HepG2 (cell line): ENCODE data around the gene IRAK3. TPM values are rescaled to one million over a fixed set of nuclear protein-coding genes. Genes with fewer than 3 reads are reported as not detected.

Experiments used
- ATAC-seq: fragments of 200-7000 bp; cut with Tn5 transposase; 3 replicates; pipeline ENCODE4 v1.9.1; 2020; ENCODE audit warnings: mild to moderate bottlenecking, moderate library complexity
- BruUV-seq: library from RNA; stranded (reverse); fragments of 400-500 nt; replicated peaks from 2 replicates; lab custom pipeline; 2021; lab: Mats Ljungman, UMichigan
- CTCF ChIA-PET: fragments of 300-600 bp; formaldehyde crosslinking; extraction: SDS; loops from one replicate; lab custom pipeline; 2021; ENCODE audit warnings: low total read pairs, inconsistent platforms, low intra/inter-chr PET ratio; lab: Yijun Ruan, JAX
- POLR2A ChIA-PET: fragments of 350-600 bp; sonication (Branson Sonifier 250); formaldehyde crosslinking; loops from one replicate; lab custom pipeline; 2020; ENCODE audit warnings: antibody characterized with exemption, inconsistent platforms; lab: Yijun Ruan, JAX
- DNase-seq: peaks from one replicate; pipeline ENCODE4 v3.0.0-alpha.2; 2015; ENCODE audit warnings: low spot score
- FAIRE-seq: peaks from 3 replicates; lab custom pipeline; 2011; peaks lifted over from hg19 to GRCh38; lab: Jason Lieb, UNC
- H2AFZ ChIP-seq: one replicate; pipeline ENCODE4 v1.6.1; 2011; ENCODE audit warnings: low read length, inconsistent platforms
- H3K27ac ChIP-seq: fragments of 300-600 bp; 3 replicates; pipeline ENCODE4 v1.8.0; 2011; ENCODE audit warnings: mixed run types, mild to moderate bottlenecking, mixed read lengths, low read length, inconsistent platforms; ENCODE audit not compliant: insufficient read depth; ENCODE audit errors: extremely low read length
- H3K27me3 ChIP-seq, 2 experiments: fragments of 200-600 bp in 1 of 2; 2 replicates in 1 of 2; 3 replicates in 1 of 2; pipeline versions ENCODE4 v1.6.0 to v1.8.0; 2011; ENCODE audit warnings: low read length in 2 of 2, mild to moderate bottlenecking in 2 of 2, moderate library complexity in 2 of 2, inconsistent platforms in 1 of 2; ENCODE audit not compliant: insufficient read depth in 2 of 2, control insufficient read depth in 1 of 2
- H3K36me3 ChIP-seq, 2 experiments: fragments of 200-600 bp in 1 of 2; replicated peaks in 1 of 2; 2 replicates in 1 of 2; 3 replicates in 1 of 2; pipeline versions ENCODE4 v1.5.1 to v1.8.0; 2011; ENCODE audit warnings: low read length in 2 of 2, inconsistent platforms in 1 of 2; ENCODE audit not compliant: insufficient read depth in 2 of 2, control insufficient read depth in 1 of 2
- H3K4me1 ChIP-seq: 2 replicates; pipeline ENCODE4 v1.5.1; 2012; ENCODE audit warnings: low read length, inconsistent platforms; ENCODE audit not compliant: insufficient read depth
- H3K4me2 ChIP-seq: 2 replicates; pipeline ENCODE4 v1.6.0; 2011; ENCODE audit warnings: low read depth, low read length, inconsistent platforms
- H3K4me3 ChIP-seq, 3 experiments: fragments of 200-600 bp in 1 of 3; sonication (generic), shearing (Covaris generic) in 1 of 3; replicated peaks in 1 of 3; 2 replicates each; pipeline ENCODE4 v1.5.1; 2011 to 2016; ENCODE audit warnings: low read length in 3 of 3, inconsistent platforms in 2 of 3, low read depth in 2 of 3, mild to moderate bottlenecking in 2 of 3, control low read depth in 1 of 3, mixed read lengths in 1 of 3; ENCODE audit not compliant: insufficient read depth in 1 of 3
- H3K79me2 ChIP-seq: one replicate; pipeline ENCODE4 v1.6.1; 2011; ENCODE audit warnings: low read length, inconsistent platforms; ENCODE audit not compliant: insufficient read depth
- H3K9ac ChIP-seq: 2 replicates; pipeline ENCODE4 v1.6.0; 2011; ENCODE audit warnings: mild to moderate bottlenecking, low read depth, low read length, inconsistent platforms; ENCODE audit not compliant: insufficient read depth
- H3K9me3 ChIP-seq: 2 replicates; pipeline ENCODE4 v1.5.1; 2012; ENCODE audit warnings: mild to moderate bottlenecking, low read length
- H4K20me1 ChIP-seq: 2 replicates; pipeline ENCODE4 v1.6.0; 2011; ENCODE audit warnings: inconsistent platforms, mild to moderate bottlenecking, low read length, moderate library complexity; ENCODE audit not compliant: insufficient read depth
- ARID5B ChIP-seq: IDR thresholded peaks from 2 replicates; pipeline ENCODE4 v1.4.0; 2020; ENCODE audit warnings: mild to moderate bottlenecking, missing genetic modification reagents
- DNMT1 ChIP-seq: sonication (generic); formaldehyde crosslinking; IDR thresholded peaks from 2 replicates; pipeline ENCODE4 v1.5.1; 2020; ENCODE audit warnings: mild to moderate bottlenecking, missing genetic modification reagents
- EED ChIP-seq: sonication (generic); formaldehyde crosslinking; IDR thresholded peaks from 2 replicates; pipeline ENCODE4 v1.5.0; 2020; ENCODE audit warnings: mild to moderate bottlenecking, missing genetic modification reagents
- ELF3 ChIP-seq: IDR thresholded peaks from 2 replicates; pipeline ENCODE4 v1.6.1; 2016; ENCODE audit warnings: missing genetic modification reagents, missing compliant biosample characterization
- GTF2F1 ChIP-seq: fragments of 150-350 bp; IDR thresholded peaks from 2 replicates; pipeline ENCODE4 v1.6.1; 2014; ENCODE audit warnings: low read length
- MAFF ChIP-seq: IDR thresholded peaks from 2 replicates; pipeline ENCODE4 v1.6.1; 2011; ENCODE audit warnings: low read depth, low read length, improper control_type of control experiment
- MED8 ChIP-seq: sonication (generic); formaldehyde crosslinking; IDR thresholded peaks from 2 replicates; pipeline ENCODE4 v1.8.1; 2023; ENCODE audit warnings: mild to moderate bottlenecking, missing genetic modification reagents; ENCODE audit not compliant: insufficient replicate concordance
- MLXIP ChIP-seq: sonication (generic); formaldehyde crosslinking; IDR thresholded peaks from 2 replicates; pipeline ENCODE4 v1.9.0; 2021; ENCODE audit warnings: missing genetic modification reagents, borderline replicate concordance
- NFIC ChIP-seq: IDR thresholded peaks from 2 replicates; pipeline ENCODE4 v1.6.1; 2012; ENCODE audit warnings: mild to moderate bottlenecking, low read length, inconsistent platforms
- RFX5 ChIP-seq: IDR thresholded peaks from 2 replicates; pipeline ENCODE4 v1.6.1; 2011; ENCODE audit warnings: low read depth, low read length, improper control_type of control experiment
- XRCC5 ChIP-seq: fragments of 200-400 bp; formaldehyde crosslinking; optimal IDR thresholded peaks from 2 replicates; pipeline ENCODE3; 2017; ENCODE audit warnings: mild to moderate bottlenecking, low read length
- ZBTB37 ChIP-seq: sonication (generic); formaldehyde crosslinking; IDR thresholded peaks from 2 replicates; pipeline ENCODE4 v1.4.0; 2020; ENCODE audit warnings: mild to moderate bottlenecking, missing genetic modification reagents
- ZNF275 ChIP-seq: sonication (generic); formaldehyde crosslinking; IDR thresholded peaks from 2 replicates; pipeline ENCODE4 v1.8.0; 2022; ENCODE audit warnings: missing genetic modification reagents, mild to moderate bottlenecking, inconsistent platforms, borderline replicate concordance
- ZSCAN21 ChIP-seq: sonication (generic); formaldehyde crosslinking; IDR thresholded peaks from 2 replicates; pipeline ENCODE4 v1.8.0; 2022; ENCODE audit warnings: mild to moderate bottlenecking, missing genetic modification reagents, moderate library complexity, borderline replicate concordance
- WGBS: methylation state at CpG from one replicate; pipeline ENCODE4 v1.1.6; 2017; ENCODE audit warnings: low lambda C conversion rate; 5-methylcytosine and 5-hydroxymethylcytosine counted together
- in situ Hi-C: cut with HindIII; loops from 2 replicates; pipeline ENCODE4 v1.10.0; 2017; ENCODE audit warnings: low pct_unique_long_range_greater_than_20kb; ENCODE audit not compliant: extremely low pct_ligation_motif_present
- intact Hi-C: fragments of 100-400 bp; cut with micrococcal nuclease; formaldehyde crosslinking; loops from one replicate; pipeline ENCODE4 v1.10.0; 2022; ENCODE audit not compliant: unreplicated experiment
- polyA plus RNA-seq, 8 experiments: library from polyadenylated mRNA; depleted of rRNA in 3 of 8; stranded (reverse) in 7 of 8; unstranded in 1 of 8; fragments of >200 nt; fragmentation: Illumina TruSeq in 4 of 8; extraction: Trizol in 4 of 8; gene quantifications; 2 replicates each; pipeline versions ENCODE4 v1.2.1 to v1.2.3, GENCODE V29; 2011 to 2016; ENCODE audit warnings: low read depth in 4 of 8, missing spikeins in 1 of 8, mixed read lengths in 1 of 8; ENCODE audit not compliant: insufficient read depth in 1 of 8
- total RNA-seq, 5 experiments: library from RNA; depleted of rRNA; stranded (reverse); fragments of >200 nt; fragmentation: Illumina TruSeq; extraction: Trizol; gene quantifications; 2 replicates each; pipeline ENCODE4 v1.2.3, GENCODE V29; 2016; ENCODE audit warnings: low read depth in 1 of 5

Gene IRAK3
- total and polyA plus RNA-seq, 2 of the 13 experiments (the other 11 are each of a cell fraction or from before 2014, with no cell fraction given) = 0.01 TPM; not detected in 1

DNA sequence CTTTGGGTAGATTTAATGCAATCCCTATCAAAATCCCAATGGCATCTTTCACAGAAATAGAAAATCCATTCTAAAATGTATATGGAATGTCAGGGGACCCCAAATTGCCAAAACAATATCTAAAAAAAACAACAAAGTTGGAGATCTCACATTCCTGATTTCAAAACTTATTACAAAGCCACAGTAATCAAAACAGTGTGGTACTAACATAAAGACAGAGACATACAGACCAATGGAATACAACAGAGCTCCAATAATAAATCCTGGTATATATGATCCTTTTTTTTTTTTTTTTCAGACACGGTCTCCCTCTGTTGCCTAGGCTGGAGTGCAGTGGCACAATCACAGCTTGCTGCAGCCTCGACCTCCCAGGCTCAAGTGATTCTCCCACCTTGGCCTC, 23.9 kb upstream of the IRAK3 start:
- ATAC-seq (no peak), DNase-seq (no peak), FAIRE-seq (no peak)
- 98% methylated on average over 2 of the region's 2 CpGs for WGBS
- CTCF ChIA-PET = no interaction called here
- TF ChIP-seq GTF2F1 (no peak), ZBTB37 (CRISPR knock-in tag) (no peak), XRCC5 (no peak), ZSCAN21 (CRISPR knock-in tag) (no peak), MAFF (no peak), ELF3 (CRISPR knock-in tag) (no peak), MLXIP (CRISPR knock-in tag) (no peak), NFIC (no peak), EED (CRISPR knock-in tag) (no peak), RFX5 (no peak), ARID5B (no peak), MED8 (CRISPR knock-in tag) (no peak), ZNF275 (no peak), DNMT1 (CRISPR knock-in tag) (no peak)
- no TSS peak for BruUV-seq
- peaks cover 41% of the 10 kb centered on the region for H3K79me2 ChIP-seq
- H3K27me3 ChIP-seq = no peaks in the 10 kb centered on the region
- H3K4me1 ChIP-seq = peaks cover 27% of the 10 kb centered on the region
- intact Hi-C loops (loop anchor here (5.0 kb wide), 1 partner anchor 33 kb away; the partner anchor contains the start of gene LLPH), in situ Hi-C loops (no loop called here)
- H3K9ac ChIP-seq = no peak overlapping the region
- H4K20me1 ChIP-seq = no peaks in the 10 kb centered on the region
- no peaks in the 10 kb centered on the region for H3K36me3 ChIP-seq
- POLR2A ChIA-PET = no interaction called here
- H3K9me3 ChIP-seq = peaks cover 10% of the 10 kb centered on the region
- H3K4me2 ChIP-seq = no peak overlapping the region
- H2AFZ ChIP-seq = no peak overlapping the region
- no peak overlapping the region for H3K4me3 ChIP-seq
- no peak overlapping the region for H3K27ac ChIP-seq
